HUES6 (cell line): Measurements from ENCODE around the gene PTPN14.
"Not testable (repeated sequence)": the region's sequence is repeated elsewhere in the genome, so short reads cannot be mapped to it uniquely, and the experiment has no call there.

Experiments
- H3K27ac ChIP-seq: 2 replicates; pipeline ENCODE4 v1.7.0; 2013; ENCODE audit warnings: low read depth, mild to moderate bottlenecking, low read length, inconsistent platforms
- H3K27me3 ChIP-seq: 2 replicates; pipeline ENCODE4 v1.6.1; 2013; ENCODE audit warnings: low read length; ENCODE audit not compliant: control insufficient read depth, insufficient read depth
- H3K36me3 ChIP-seq: 2 replicates; pipeline ENCODE4 v1.6.1; 2013; ENCODE audit warnings: low read length; ENCODE audit not compliant: control insufficient read depth, insufficient read depth
- H3K4me1 ChIP-seq: 2 replicates; pipeline ENCODE4 v1.6.1; 2013; ENCODE audit warnings: low read length; ENCODE audit not compliant: control insufficient read depth, insufficient read depth
- H3K4me3 ChIP-seq: 2 replicates; pipeline ENCODE4 v1.5.1; 2013; ENCODE audit warnings: low read depth, low read length
- H3K9ac ChIP-seq: one replicate; pipeline ENCODE4 v1.6.1; 2013; ENCODE audit warnings: mild to moderate bottlenecking, low read length
- H3K9me3 ChIP-seq: 2 replicates; pipeline ENCODE4 v1.6.1; 2013; ENCODE audit warnings: low read depth, low read length; ENCODE audit not compliant: control insufficient read depth, insufficient read depth

PTPN14 gene

GRCh38 chr1:214506972-214507431 is 44.4 kb downstream of the PTPN14 start:
- no peak overlapping the region for H3K27ac ChIP-seq
- no peak overlapping the region; the same call in 1 of the 2 replicates for H3K4me3 ChIP-seq

GRCh38 chr1:214505134-214505533 is 46.3 kb downstream of the PTPN14 start:
- no peaks in the 10 kb centered on the region for H3K27me3 ChIP-seq
- H3K9ac ChIP-seq, result no peak overlapping the region
- peaks cover 15% of the 10 kb centered on the region; the same call in 1 of the 2 replicates for H3K36me3 ChIP-seq
- no peak overlapping the region for H3K4me3 ChIP-seq
- peaks cover 48% of the 10 kb centered on the region for H3K4me1 ChIP-seq
- peaks cover 17% of the 10 kb centered on the region for H3K9me3 ChIP-seq
- H3K27ac ChIP-seq, result no peak overlapping the region

More at GRCh38 chr1:214506972-214507431, 44.4 kb downstream of the PTPN14 start:
- Histone ChIP-seq H3K9me3 (peaks cover 35% of the 10 kb centered on the region), H3K9ac (no peak overlapping the region), H3K4me1 (peaks cover 39% of the 10 kb centered on the region), H3K36me3 (peaks cover 25% of the 10 kb centered on the region; the same call in 1 of the 2 replicates), H3K27me3 (no peaks in the 10 kb centered on the region)

- Histone ChIP-seq H3K27me3 (no peaks in the 10 kb centered on the region), H3K27ac (no peak overlapping the region), H3K9ac (no peak overlapping the region), H3K9me3 (peaks cover 10% of the 10 kb centered on the region), H3K4me3 (no peak overlapping the region), H3K4me1 (peaks cover 54% of the 10 kb centered on the region), H3K36me3 (peaks cover 10% of the 10 kb centered on the region; the same call in 1 of the 2 replicates)
Measured at GRCh38 chr1:214504330-214504729, 47.1 kb downstream of the PTPN14 start.

GRCh38 chr1:214503553-214503952 is 47.8 kb downstream of the PTPN14 start:
- Histone ChIP-seq H3K36me3 (peaks cover 2% of the 10 kb centered on the region; the same call in 1 of the 2 replicates), H3K4me1 (peaks cover 54% of the 10 kb centered on the region), H3K4me3 (no peak overlapping the region), H3K27me3 (no peaks in the 10 kb centered on the region), H3K27ac (no peak overlapping the region), H3K9me3 (peaks cover 2% of the 10 kb centered on the region; the same call in 1 of the 2 replicates), H3K9ac (no peak overlapping the region)

- no peak overlapping the region for H3K4me3 ChIP-seq
- no peaks in the 10 kb centered on the region for H3K9me3 ChIP-seq
- no peaks in the 10 kb centered on the region for H3K36me3 ChIP-seq
- no peak overlapping the region for H3K27ac ChIP-seq
- H3K27me3 ChIP-seq, result no peaks in the 10 kb centered on the region
- H3K9ac ChIP-seq, result no peak overlapping the region
- peaks cover 51% of the 10 kb centered on the region for H3K4me1 ChIP-seq
Measured at GRCh38 chr1:214500340-214501055, 50.9 kb downstream of the PTPN14 start.

GRCh38 chr1:214499732-214500131 is 51.7 kb downstream of the PTPN14 start:
- Histone ChIP-seq H3K9ac (no peak overlapping the region), H3K27me3 (no peaks in the 10 kb centered on the region), H3K27ac (0 out of 2 replicates have a peak overlapping the region, but pooled peaks have one; percentile 34), H3K36me3 (no peaks in the 10 kb centered on the region), H3K9me3 (no peaks in the 10 kb centered on the region), H3K4me1 (peaks cover 48% of the 10 kb centered on the region), H3K4me3 (no peak overlapping the region)

- no peaks in the 10 kb centered on the region for H3K27me3 ChIP-seq
- no peak overlapping the region for H3K4me3 ChIP-seq
- H3K9me3 ChIP-seq, result no peaks in the 10 kb centered on the region
- no peak overlapping the region for H3K9ac ChIP-seq
- H3K27ac ChIP-seq, result no peak overlapping the region
- H3K4me1 ChIP-seq, result peaks cover 44% of the 10 kb centered on the region
- no peaks in the 10 kb centered on the region for H3K36me3 ChIP-seq
Measured at GRCh38 chr1:214498021-214498420, 53.4 kb downstream of the PTPN14 start.

- H3K9ac ChIP-seq, result no peak overlapping the region
- H3K9me3 ChIP-seq, result no peaks in the 10 kb centered on the region
- no peaks in the 10 kb centered on the region for H3K27me3 ChIP-seq
- no peak overlapping the region for H3K4me3 ChIP-seq
- H3K4me1 ChIP-seq, result peaks cover 47% of the 10 kb centered on the region
- H3K27ac ChIP-seq, result no peak overlapping the region
- no peaks in the 10 kb centered on the region for H3K36me3 ChIP-seq
Measured at GRCh38 chr1:214496126-214496525, 55.3 kb downstream of the PTPN14 start.

GRCh38 chr1:214494706-214495105 is 56.7 kb downstream of the PTPN14 start:
- Histone ChIP-seq H3K9ac (no peak overlapping the region), H3K4me3 (no peak overlapping the region), H3K4me1 (peaks cover 33% of the 10 kb centered on the region), H3K27ac (no peak overlapping the region), H3K36me3 (no peaks in the 10 kb centered on the region), H3K9me3 (no peaks in the 10 kb centered on the region), H3K27me3 (no peaks in the 10 kb centered on the region)

- H3K4me3 ChIP-seq, H3K27me3 ChIP-seq, H3K27ac ChIP-seq, H3K9ac ChIP-seq, H3K9me3 ChIP-seq, H3K36me3 ChIP-seq: not testable (repeated sequence)
- H3K4me1 ChIP-seq, result peaks cover 32% of the 10 kb centered on the region
Measured at GRCh38 chr1:214494179-214494578, 57.2 kb downstream of the PTPN14 start.

- H3K27me3 ChIP-seq, result no peaks in the 10 kb centered on the region
- H3K4me1 ChIP-seq, result peaks cover 31% of the 10 kb centered on the region
- no peak overlapping the region for H3K4me3 ChIP-seq
- H3K27ac ChIP-seq, result no peak overlapping the region
- H3K9me3 ChIP-seq, result no peaks in the 10 kb centered on the region
- no peaks in the 10 kb centered on the region; the same call in 1 of the 2 replicates for H3K36me3 ChIP-seq
- H3K9ac ChIP-seq, result no peak overlapping the region
Measured at GRCh38 chr1:214493126-214493796, 58.1 kb downstream of the PTPN14 start.
